Mesenchymal stem cell (in vitro differentiated cells and primary cell): ENCODE results near the gene SKAP1.
"Not testable (repeated sequence)": the region's sequence is repeated elsewhere in the genome, so short reads cannot be mapped to it uniquely, and the experiment has no call there.

Experiments used
- DNase-seq: peaks from one replicate; pipeline ENCODE4 v3.0.0-alpha.2; 2013
- H2AFZ ChIP-seq: one replicate; pipeline ENCODE4 v1.6.1; 2013; ENCODE audit warnings: low read depth, mild to moderate bottlenecking, control low read depth, inconsistent platforms, low read length, moderate library complexity
- H2AK5ac ChIP-seq: 2 replicates; pipeline ENCODE4 v1.6.1; 2013; ENCODE audit warnings: low read length, moderate library complexity, mild to moderate bottlenecking, inconsistent platforms; ENCODE audit not compliant: severe bottlenecking
- H2BK120ac ChIP-seq: one replicate; pipeline ENCODE4 v1.6.1; 2013; ENCODE audit warnings: low read depth, mild to moderate bottlenecking, inconsistent platforms, low read length, moderate library complexity
- H2BK12ac ChIP-seq, 2 experiments: one replicate each; pipeline ENCODE4 v1.6.1; 2013; ENCODE audit warnings: inconsistent platforms in 2 of 2, low read length in 2 of 2, mild to moderate bottlenecking in 2 of 2, moderate library complexity in 2 of 2, control low read depth in 1 of 2
- H2BK15ac ChIP-seq: one replicate; pipeline ENCODE4 v1.6.1; 2013; ENCODE audit warnings: mild to moderate bottlenecking, low read depth, inconsistent platforms; ENCODE audit not compliant: poor library complexity, severe bottlenecking
- H2BK5ac ChIP-seq: 2 replicates; pipeline ENCODE4 v1.6.1; 2013; ENCODE audit warnings: low read depth, mild to moderate bottlenecking, low read length, control low read depth, inconsistent platforms; ENCODE audit not compliant: poor library complexity, severe bottlenecking
- H3K14ac ChIP-seq, 2 experiments: one replicate each; pipeline ENCODE4 v1.6.1; 2013; ENCODE audit warnings: inconsistent platforms in 2 of 2, low read length in 2 of 2, control low read depth in 1 of 2, mild to moderate bottlenecking in 1 of 2, moderate library complexity in 1 of 2
- H3K18ac ChIP-seq, 2 experiments: one replicate each; pipeline ENCODE4 v1.6.1; 2013; ENCODE audit warnings: inconsistent platforms in 2 of 2, low read length in 2 of 2, control low read depth in 1 of 2, low read depth in 1 of 2, mild to moderate bottlenecking in 1 of 2
- H3K23ac ChIP-seq, 2 experiments: one replicate each; pipeline ENCODE4 v1.6.1; 2013; ENCODE audit warnings: inconsistent platforms in 2 of 2, low read length in 2 of 2, mild to moderate bottlenecking in 2 of 2, moderate library complexity in 2 of 2, control low read depth in 1 of 2
- H3K27ac ChIP-seq: 2 replicates; pipeline ENCODE4 v1.5.1; 2013; ENCODE audit warnings: mild to moderate bottlenecking, moderate library complexity, low read length, control low read depth, inconsistent platforms; ENCODE audit not compliant: poor library complexity, severe bottlenecking
- H3K27me3 ChIP-seq, 2 experiments: 2 replicates each; pipeline versions ENCODE4 v1.6.1 to v1.7.0; 2013; ENCODE audit warnings: low read length in 2 of 2, mild to moderate bottlenecking in 2 of 2, moderate library complexity in 2 of 2, control low read depth in 1 of 2, inconsistent platforms in 1 of 2; ENCODE audit not compliant: control insufficient read depth in 1 of 2, insufficient read depth in 1 of 2
- H3K36me3 ChIP-seq, 2 experiments: 2 replicates each; pipeline versions ENCODE4 v1.6.1 to v1.7.0; 2013; ENCODE audit warnings: low read length in 2 of 2, control low read depth in 1 of 2, inconsistent platforms in 1 of 2, low read depth in 1 of 2, mild to moderate bottlenecking in 1 of 2; ENCODE audit not compliant: insufficient read depth in 2 of 2, control insufficient read depth in 1 of 2
- H3K4ac ChIP-seq, 2 experiments: one replicate each; pipeline ENCODE4 v1.6.1; 2013; ENCODE audit warnings: inconsistent platforms in 2 of 2, low read length in 2 of 2, mild to moderate bottlenecking in 2 of 2, moderate library complexity in 2 of 2, control low read depth in 1 of 2, low read depth in 1 of 2
- H3K4me1 ChIP-seq: 2 replicates; pipeline ENCODE4 v1.6.1; 2013; ENCODE audit warnings: low read depth, low read length, control low read depth; ENCODE audit not compliant: control insufficient read depth, insufficient read depth
- H3K4me2 ChIP-seq: 2 replicates; pipeline ENCODE4 v1.6.1; 2013; ENCODE audit warnings: low read length, mild to moderate bottlenecking, inconsistent platforms; ENCODE audit not compliant: poor library complexity, severe bottlenecking
- H3K4me3 ChIP-seq, 2 experiments: 2 replicates each; pipeline versions ENCODE4 v1.5.1 to v1.7.0; 2013; ENCODE audit warnings: low read length in 2 of 2, mild to moderate bottlenecking in 2 of 2, control low read depth in 1 of 2, low read depth in 1 of 2; ENCODE audit not compliant: insufficient read depth in 1 of 2
- H3K79me1 ChIP-seq: replicated peaks from 2 replicates; pipeline ENCODE4 v1.6.1; 2013; ENCODE audit warnings: mild to moderate bottlenecking, control low read depth, low read length, inconsistent platforms; ENCODE audit not compliant: poor library complexity, severe bottlenecking
- H3K9ac ChIP-seq: 2 replicates; pipeline ENCODE4 v1.7.0; 2013; ENCODE audit warnings: mild to moderate bottlenecking, low read length, moderate library complexity
- H3K9me3 ChIP-seq: 2 replicates; pipeline ENCODE4 v1.7.0; 2013; ENCODE audit warnings: mild to moderate bottlenecking, low read length; ENCODE audit not compliant: control insufficient read depth
- H4K8ac ChIP-seq: one replicate; pipeline ENCODE4 v1.6.1; 2013; ENCODE audit warnings: inconsistent platforms, mild to moderate bottlenecking, low read length, moderate library complexity
- H4K91ac ChIP-seq: one replicate; pipeline ENCODE4 v1.6.1; 2013; ENCODE audit warnings: mild to moderate bottlenecking, low read length, inconsistent platforms
- WGBS: methylation state at CpG from one replicate; pipeline ENCODE4 v1.1.7; 2013; ENCODE audit warnings: mixed read lengths; 5-methylcytosine and 5-hydroxymethylcytosine counted together

The SKAP1 gene

DNA sequence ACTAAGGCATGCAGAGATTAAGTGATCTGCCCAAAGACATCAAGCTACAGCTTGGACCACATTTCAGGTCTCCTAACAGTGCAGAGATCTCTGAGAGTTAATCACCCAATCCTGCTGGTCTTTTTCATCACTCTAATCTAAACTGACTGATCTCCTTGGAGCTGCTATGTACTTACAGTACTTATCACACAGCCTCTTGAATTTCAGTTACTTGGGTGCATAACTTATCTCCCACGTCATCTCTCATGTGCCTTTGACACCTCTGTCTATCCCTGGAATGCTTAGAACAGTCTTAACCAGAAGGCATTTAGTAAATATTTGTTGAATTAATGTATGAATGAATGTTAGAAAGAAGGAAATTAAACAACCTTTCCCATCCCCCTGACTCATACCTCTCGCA, 183.4 kb downstream of the SKAP1 start:
- Histone ChIP-seq H3K4me3 (no peak overlapping the region), H3K4ac (no peak overlapping the region), H2BK15ac (no peak overlapping the region), H4K8ac (no peak overlapping the region), H2BK5ac (no peak overlapping the region), H3K27me3 (no peaks in the 10 kb centered on the region), H2BK120ac (no peak overlapping the region), H3K4me2 (no peak overlapping the region), H4K91ac (no peak overlapping the region), H3K36me3 (no peaks in the 10 kb centered on the region), H3K9me3 (no peaks in the 10 kb centered on the region), H3K4me1 (peaks cover 3% of the 10 kb centered on the region), H3K79me1 (no peaks in the 10 kb centered on the region), H3K18ac (no peak overlapping the region), H3K27ac (peak overlapping the region; percentile 66), H2AK5ac (no peak overlapping the region), H3K14ac (no peak overlapping the region), H2AFZ (no peak overlapping the region), H2BK12ac (no peak overlapping the region), H3K9ac (no peak overlapping the region), H3K23ac (no peak overlapping the region)
- DNase-seq, result peak; percentile 66
- WGBS, result 11% methylated on average over 2 of the region's 2 CpGs

DNA sequence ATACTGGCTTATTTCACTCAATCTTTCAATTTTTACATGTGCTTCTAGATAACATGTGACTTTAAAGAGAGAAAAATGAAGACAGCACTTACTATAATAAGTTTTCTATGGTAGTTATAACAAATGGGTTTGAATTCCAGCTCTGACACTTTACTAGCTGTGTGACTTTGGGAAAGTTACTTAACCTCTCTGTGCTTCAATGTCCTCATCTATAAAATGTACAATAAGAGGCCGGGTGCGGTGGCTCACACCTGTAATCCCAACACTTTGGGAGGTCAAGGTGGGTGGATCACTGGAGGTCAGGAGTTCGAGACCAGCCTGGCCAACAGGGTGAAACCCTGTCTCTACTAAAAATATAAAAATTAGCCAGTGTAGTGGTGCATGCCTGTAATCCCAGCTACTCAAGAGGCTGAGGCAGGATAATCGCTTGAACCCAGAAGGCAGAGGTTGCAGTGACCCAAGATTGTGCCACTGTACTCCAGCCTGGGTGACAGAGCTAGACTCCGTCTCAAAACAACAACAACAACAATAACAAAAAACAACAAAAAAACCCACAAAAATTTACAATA, 184.5 kb downstream of the SKAP1 start:
- not testable (repeated sequence) for H3K4me1 ChIP-seq, H2BK120ac ChIP-seq, DNase-seq, H2BK5ac ChIP-seq, H2AFZ ChIP-seq, H3K4me3 ChIP-seq, H3K23ac ChIP-seq, H3K36me3 ChIP-seq, H4K8ac ChIP-seq, H2BK15ac ChIP-seq, H3K79me1 ChIP-seq, H3K18ac ChIP-seq, H2AK5ac ChIP-seq, H4K91ac ChIP-seq, H3K4ac ChIP-seq, H3K4me2 ChIP-seq, H2BK12ac ChIP-seq, H3K27me3 ChIP-seq, H3K27ac ChIP-seq, H3K9me3 ChIP-seq, H3K14ac ChIP-seq
- peak overlapping the region; percentile 3 for H3K9ac ChIP-seq
- 93% methylated on average over 5 of the region's 5 CpGs for WGBS

DNA sequence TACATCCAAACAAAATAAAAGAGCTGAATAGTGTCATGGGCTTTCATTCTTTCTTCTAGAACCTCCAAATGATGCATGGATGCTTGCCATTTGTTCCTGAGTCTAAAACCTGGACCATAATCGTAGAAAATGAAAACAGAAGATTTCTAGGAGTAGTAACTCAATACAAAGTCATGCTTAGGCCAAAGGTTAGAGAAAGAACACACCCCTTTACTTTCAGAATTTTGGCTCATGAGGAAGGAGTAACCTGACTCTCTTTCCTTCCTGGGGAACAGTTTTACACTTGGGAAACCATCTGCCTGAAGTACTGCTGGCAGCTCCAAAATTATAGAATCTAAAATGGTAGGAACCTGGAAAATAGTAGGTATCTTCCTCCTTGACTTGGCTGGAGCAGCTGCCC, 185.2 kb downstream of the SKAP1 start:
- H3K79me1 ChIP-seq, result no peaks in the 10 kb centered on the region
- no peak overlapping the region for H3K4ac ChIP-seq
- peak overlapping the region; percentile 88 for H3K27ac ChIP-seq
- H3K9ac ChIP-seq, result peak overlapping the region; percentile 3
- peaks cover 5% of the 10 kb centered on the region for H3K4me1 ChIP-seq
- no peak overlapping the region for H2BK120ac ChIP-seq
- no peak overlapping the region for H2BK5ac ChIP-seq
- H2BK15ac ChIP-seq, result no peak overlapping the region
- no peaks in the 10 kb centered on the region for H3K36me3 ChIP-seq
- peak overlapping the region; percentile 69 for H2AK5ac ChIP-seq
- H2AFZ ChIP-seq, result no peak overlapping the region
- WGBS, result no CpG with 5 or more reads among the region's 1 CpG
- H3K14ac ChIP-seq, result no peak overlapping the region
- H2BK12ac ChIP-seq, result no peak overlapping the region
- DNase-seq, result no peak
- H3K4me2 ChIP-seq, result no peak overlapping the region
- no peak overlapping the region for H4K91ac ChIP-seq
- H3K18ac ChIP-seq, result peak overlapping the region in 1 of 2 experiments; percentile 14
- no peak overlapping the region for H3K23ac ChIP-seq
- H3K27me3 ChIP-seq, result no peaks in the 10 kb centered on the region
- no peak overlapping the region for H3K4me3 ChIP-seq
- no peaks in the 10 kb centered on the region for H3K9me3 ChIP-seq
- no peak overlapping the region for H4K8ac ChIP-seq

DNA sequence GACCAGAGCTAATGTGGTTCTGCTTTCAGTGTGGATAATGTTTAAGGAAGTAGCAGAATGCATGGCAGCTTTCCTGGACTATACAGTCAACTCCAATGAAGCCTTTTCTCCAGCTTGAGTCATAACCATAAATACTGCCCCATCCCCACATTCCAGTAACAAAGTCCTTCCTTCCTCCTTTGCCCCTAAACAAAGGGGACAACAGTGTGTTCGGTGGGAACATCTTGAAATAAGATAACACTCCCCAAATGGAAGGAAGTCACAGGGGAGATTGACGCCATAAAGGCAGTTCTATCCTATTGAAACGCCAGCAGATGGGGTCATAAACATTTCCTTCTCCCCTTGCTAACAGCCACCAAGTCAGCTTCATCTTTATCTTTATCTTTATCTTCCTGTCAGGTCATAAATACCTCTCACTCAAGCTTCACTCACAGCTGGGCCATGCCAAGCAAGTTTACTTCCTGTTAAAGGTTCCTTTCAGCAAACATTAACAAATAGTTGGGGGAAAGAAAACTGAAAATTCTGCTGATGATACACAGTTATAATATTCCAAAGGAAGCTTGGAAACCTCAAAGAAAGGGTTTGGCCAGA, 185.8 kb downstream of the SKAP1 start:
- 1% methylated on average over 3 of the region's 3 CpGs for WGBS

More for the DNA sequence above, 185.8 kb downstream of the SKAP1 start:
- H3K4me1 ChIP-seq, result peaks cover 5% of the 10 kb centered on the region
- no peaks in the 10 kb centered on the region for H3K9me3 ChIP-seq
- peak overlapping the region in 1 of 2 experiments; percentile 41 for H3K4ac ChIP-seq
- no peaks in the 10 kb centered on the region for H3K79me1 ChIP-seq
- no peak overlapping the region for H4K8ac ChIP-seq
- H2AK5ac ChIP-seq, result peak overlapping the region; percentile 36
- H2BK5ac ChIP-seq, result peak overlapping the region; percentile 53
- peak overlapping the region; percentile 21 for H3K9ac ChIP-seq
- H3K4me2 ChIP-seq, result no peak overlapping the region
- H3K18ac ChIP-seq, result peak overlapping the region in 1 of 2 experiments; percentile 37
- H3K36me3 ChIP-seq, result no peaks in the 10 kb centered on the region
- H3K4me3 ChIP-seq, result no peak overlapping the region
- H4K91ac ChIP-seq, result no peak overlapping the region
- no peak overlapping the region for H3K23ac ChIP-seq
- H2BK15ac ChIP-seq, result no peak overlapping the region
- H3K27me3 ChIP-seq, result no peaks in the 10 kb centered on the region
- peak overlapping the region; percentile 64 for H2BK120ac ChIP-seq
- H3K14ac ChIP-seq, result no peak overlapping the region
- H2BK12ac ChIP-seq, result peak overlapping the region in 1 of 2 experiments; percentile 83
- H3K27ac ChIP-seq, result peak overlapping the region; percentile 88
- DNase-seq, result peak; percentile 75
- no peak overlapping the region for H2AFZ ChIP-seq
